ENCODE results near the gene TRPM2. TPM values are rescaled to one million over a fixed set of nuclear protein-coding genes. Genes with fewer than 3 reads are reported as not detected.

The TRPM2 gene
- total RNA-seq, 6 experiments from 2014 or later, result 0.92 to 2.0 (median 1.2) TPM

GRCh38 chr21:44316277-44316900 lies 37.0 kb upstream of the TRPM2 start:
- TF ChIP-seq POLR2A (IDR thresholded peaks at IDR 0.05), result no peak
- no peak for TF ChIP-seq CTCF (IDR thresholded peaks at IDR 0.05)
- H3K27me3 ChIP-seq, result no peaks in the 10 kb centered on the region
- H3K36me3 ChIP-seq, result peaks cover 0 to 30% (median 5%) of the 10 kb centered on the region in 4 donors
- no peak for ATAC-seq
- intact Hi-C loops (cut with DNase I), result no loop called here
- no peaks in the 10 kb centered on the region for H3K4me1 ChIP-seq
- H3K9me3 ChIP-seq, result no peaks in the 10 kb centered on the region
- no peak overlapping the region for H3K27ac ChIP-seq
- DNase-seq, result no peak
- 96% methylated on average over 8 of the region's 27 CpGs for WGBS (ENCODE audit: insufficient coverage, low coverage, low lambda C conversion rate, missing lambda C conversion rate)
- H3K4me3 ChIP-seq, result no peak overlapping the region

GRCh38 chr21:44317241-44317782 lies 36.1 kb upstream of the TRPM2 start:
- H3K4me1 ChIP-seq, result no peaks in the 10 kb centered on the region
- intact Hi-C loops (cut with DNase I), result no loop called here
- WGBS (ENCODE audit: insufficient coverage, low coverage, low lambda C conversion rate, missing lambda C conversion rate), result 100% methylated on average over 1 of the region's 19 CpGs
- no peaks in the 10 kb centered on the region for H3K27me3 ChIP-seq
- no peaks in the 10 kb centered on the region for H3K9me3 ChIP-seq
- peaks cover 0 to 27% (median 5%) of the 10 kb centered on the region in 4 donors for H3K36me3 ChIP-seq
- no peak overlapping the region for H3K4me3 ChIP-seq
- DNase-seq, result no peak
- H3K27ac ChIP-seq, result no peak overlapping the region
- no peak for ATAC-seq
- TF ChIP-seq CTCF (IDR thresholded peaks at IDR 0.05) (no peak), POLR2A (IDR thresholded peaks at IDR 0.05) (no peak)

- no peak for DNase-seq
- intact Hi-C loops (cut with DNase I), result no loop called here
- 100% methylated on average over 1 of the region's 22 CpGs for WGBS (ENCODE audit: insufficient coverage, low coverage, low lambda C conversion rate, missing lambda C conversion rate)
- Histone ChIP-seq H3K36me3 (peaks cover 0 to 27% (median 5%) of the 10 kb centered on the region in 4 donors), H3K4me3 (no peak overlapping the region), H3K27me3 (no peaks in the 10 kb centered on the region), H3K9me3 (no peaks in the 10 kb centered on the region), H3K27ac (no peak overlapping the region), H3K4me1 (no peaks in the 10 kb centered on the region)
- ATAC-seq, result no peak
- TF ChIP-seq POLR2A (IDR thresholded peaks at IDR 0.05) (no peak), CTCF (IDR thresholded peaks at IDR 0.05) (no peak)
Measured at GRCh38 chr21:44317871-44318270, 35.5 kb upstream of the TRPM2 start.

- H3K36me3 ChIP-seq, result peaks cover 0 to 20% (median 0%) of the 10 kb centered on the region in 4 donors
- H3K9me3 ChIP-seq, result no peaks in the 10 kb centered on the region
- TF ChIP-seq POLR2A (IDR thresholded peaks at IDR 0.05) (no peak), CTCF (IDR thresholded peaks at IDR 0.05) (no peak)
- 90% methylated on average over 2 of the region's 25 CpGs for WGBS (ENCODE audit: insufficient coverage, low coverage, low lambda C conversion rate, missing lambda C conversion rate)
- ATAC-seq, result no peak
- H3K4me1 ChIP-seq, result no peaks in the 10 kb centered on the region
- intact Hi-C loops (cut with DNase I), result no loop called here
- no peak for DNase-seq
- no peak overlapping the region for H3K27ac ChIP-seq
- H3K27me3 ChIP-seq, result no peaks in the 10 kb centered on the region
- no peak overlapping the region for H3K4me3 ChIP-seq
Measured at GRCh38 chr21:44318489-44319285, 34.7 kb upstream of the TRPM2 start.
